A172 (cell line): ENCODE results near the gene HBG2. TPM values are rescaled to one million over a fixed set of nuclear protein-coding genes. Genes with fewer than 3 reads are reported as not detected.
A peak's percentile ranks its signal among the peaks of the same experiment; 100 is the strongest.

Experiments
- DNase-seq: peaks from one replicate; pipeline ENCODE4 v3.0.0-alpha.2; 2015; ENCODE audit warnings: low spot score
- total RNA-seq: library from RNA; depleted of rRNA; stranded (reverse); fragments of >200 nt; shearing (Covaris generic); gene quantifications from 2 replicates; pipeline ENCODE4 v1.2.3, GENCODE V29; 2014; rRNA removed

The HBG2 gene
- total RNA-seq, 1 experiment from 2014 or later: 1.1 TPM

DNA sequence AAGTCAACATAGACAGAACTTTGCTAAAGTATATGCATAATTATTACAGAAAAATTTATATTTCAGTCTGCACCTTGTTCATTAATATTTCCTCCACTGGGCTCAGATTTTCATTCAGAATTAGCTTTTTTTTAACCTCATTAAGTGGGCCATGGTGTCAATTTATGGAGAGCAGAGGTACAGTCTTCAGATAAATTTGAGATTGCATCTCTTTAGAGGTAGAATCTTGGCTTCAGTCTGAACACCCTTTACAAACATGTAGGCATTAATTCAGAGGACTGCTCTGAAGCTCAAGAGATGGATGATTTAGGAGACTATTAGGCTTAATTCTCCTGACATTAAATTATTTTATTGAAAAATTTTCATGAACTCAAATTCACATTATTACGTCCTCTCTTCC, 24.3 kb downstream of the HBG2 start:
- no peak for DNase-seq

DNA sequence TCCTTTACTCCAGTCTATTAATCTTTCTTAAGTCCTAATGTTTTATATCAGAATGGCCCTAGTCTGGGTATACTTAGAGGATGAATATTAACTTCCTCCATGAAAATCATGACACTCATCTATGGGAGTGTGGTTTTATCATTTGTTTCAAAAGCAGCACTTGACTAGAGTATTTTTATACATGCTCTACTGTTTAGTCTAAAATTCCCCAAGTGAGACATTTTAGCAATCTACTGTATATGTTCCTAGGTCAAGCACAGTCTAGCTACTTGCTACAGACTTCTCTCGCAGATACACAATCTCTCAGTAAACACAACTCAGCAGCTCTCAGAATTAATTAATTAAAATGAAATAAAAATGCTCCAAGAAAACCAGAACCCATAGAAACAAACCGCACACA, 24.8 kb downstream of the HBG2 start:
- DNase-seq: no peak

DNA sequence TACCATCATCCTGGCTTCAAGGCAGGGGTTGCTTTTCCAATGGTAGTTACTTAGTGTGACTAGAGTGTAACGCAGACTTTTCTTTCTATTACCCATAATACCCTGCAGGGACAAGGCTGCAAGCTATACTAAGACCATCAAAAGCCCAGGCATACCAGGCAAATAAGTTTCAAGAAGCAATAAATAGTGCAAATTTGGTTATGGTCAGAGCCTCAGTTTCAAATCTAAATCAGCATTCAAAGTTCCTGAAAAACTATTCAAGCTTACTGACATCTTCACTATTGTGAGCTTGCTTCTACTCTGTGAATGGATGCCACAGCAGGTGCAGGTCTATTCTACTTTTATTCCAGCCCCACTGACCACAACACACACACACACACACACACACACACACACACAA, 25.2 kb downstream of the HBG2 start:
- no peak for DNase-seq

DNA sequence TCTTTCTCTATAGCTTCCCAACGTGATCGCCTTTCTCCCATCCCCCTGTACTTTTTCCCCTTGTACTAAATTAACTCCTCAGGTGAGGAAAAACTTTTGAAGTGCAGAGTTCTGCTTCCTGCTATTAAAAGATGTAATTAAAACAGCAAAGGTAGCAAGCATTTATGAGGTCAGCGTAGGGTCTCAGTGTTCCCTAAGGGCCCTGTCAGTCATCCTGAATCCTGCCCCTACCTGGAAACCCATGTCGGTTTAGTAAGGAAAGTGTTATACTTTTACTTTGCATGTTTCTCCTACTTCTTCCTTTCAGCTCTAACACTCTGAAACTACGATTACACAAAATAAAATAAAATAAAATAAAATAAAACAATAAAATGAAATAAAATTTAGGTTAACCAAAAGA, 26.5 kb downstream of the HBG2 start:
- DNase-seq: no peak

DNA sequence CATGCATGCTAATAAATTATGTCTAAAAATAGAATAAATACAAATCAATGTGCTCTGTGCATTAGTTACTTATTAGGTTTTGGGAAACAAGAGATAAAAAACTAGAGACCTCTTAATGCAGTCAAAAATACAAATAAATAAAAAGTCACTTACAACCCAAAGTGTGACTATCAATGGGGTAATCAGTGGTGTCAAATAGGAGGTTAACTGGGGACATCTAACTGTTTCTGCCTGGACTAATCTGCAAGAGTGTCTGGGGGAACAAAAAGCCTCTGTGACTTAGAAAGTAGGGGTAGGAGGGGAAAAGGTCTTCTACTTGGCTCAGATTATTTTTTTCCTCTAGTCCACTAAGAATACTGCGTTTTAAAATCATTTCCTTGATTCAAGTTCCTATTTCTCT, 26.9 kb downstream of the HBG2 start:
- DNase-seq: no peak

DNA sequence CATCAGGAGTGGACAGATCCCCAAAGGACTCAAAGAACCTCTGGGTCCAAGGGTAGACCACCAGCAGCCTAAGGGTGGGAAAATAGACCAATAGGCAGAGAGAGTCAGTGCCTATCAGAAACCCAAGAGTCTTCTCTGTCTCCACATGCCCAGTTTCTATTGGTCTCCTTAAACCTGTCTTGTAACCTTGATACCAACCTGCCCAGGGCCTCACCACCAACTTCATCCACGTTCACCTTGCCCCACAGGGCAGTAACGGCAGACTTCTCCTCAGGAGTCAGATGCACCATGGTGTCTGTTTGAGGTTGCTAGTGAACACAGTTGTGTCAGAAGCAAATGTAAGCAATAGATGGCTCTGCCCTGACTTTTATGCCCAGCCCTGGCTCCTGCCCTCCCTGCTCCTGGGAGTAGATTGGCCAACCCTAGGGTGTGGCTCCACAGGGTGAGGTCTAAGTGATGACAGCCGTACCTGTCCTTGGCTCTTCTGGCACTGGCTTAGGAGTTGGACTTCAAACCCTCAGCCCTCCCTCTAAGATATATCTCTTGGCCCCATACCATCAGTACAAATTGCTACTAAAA, 27.8 kb downstream of the HBG2 start, which contains the start of gene HBB:
TSS of gene HBB (minus strand) at position 340 of the 579 bp plus-strand sequence. CDS start at position 290, 50 bp downstream.
- no peak for DNase-seq

DNA sequence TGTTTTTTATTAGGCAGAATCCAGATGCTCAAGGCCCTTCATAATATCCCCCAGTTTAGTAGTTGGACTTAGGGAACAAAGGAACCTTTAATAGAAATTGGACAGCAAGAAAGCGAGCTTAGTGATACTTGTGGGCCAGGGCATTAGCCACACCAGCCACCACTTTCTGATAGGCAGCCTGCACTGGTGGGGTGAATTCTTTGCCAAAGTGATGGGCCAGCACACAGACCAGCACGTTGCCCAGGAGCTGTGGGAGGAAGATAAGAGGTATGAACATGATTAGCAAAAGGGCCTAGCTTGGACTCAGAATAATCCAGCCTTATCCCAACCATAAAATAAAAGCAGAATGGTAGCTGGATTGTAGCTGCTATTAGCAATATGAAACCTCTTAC, 29.1 kb downstream of the HBG2 start:
- no peak for DNase-seq

DNA sequence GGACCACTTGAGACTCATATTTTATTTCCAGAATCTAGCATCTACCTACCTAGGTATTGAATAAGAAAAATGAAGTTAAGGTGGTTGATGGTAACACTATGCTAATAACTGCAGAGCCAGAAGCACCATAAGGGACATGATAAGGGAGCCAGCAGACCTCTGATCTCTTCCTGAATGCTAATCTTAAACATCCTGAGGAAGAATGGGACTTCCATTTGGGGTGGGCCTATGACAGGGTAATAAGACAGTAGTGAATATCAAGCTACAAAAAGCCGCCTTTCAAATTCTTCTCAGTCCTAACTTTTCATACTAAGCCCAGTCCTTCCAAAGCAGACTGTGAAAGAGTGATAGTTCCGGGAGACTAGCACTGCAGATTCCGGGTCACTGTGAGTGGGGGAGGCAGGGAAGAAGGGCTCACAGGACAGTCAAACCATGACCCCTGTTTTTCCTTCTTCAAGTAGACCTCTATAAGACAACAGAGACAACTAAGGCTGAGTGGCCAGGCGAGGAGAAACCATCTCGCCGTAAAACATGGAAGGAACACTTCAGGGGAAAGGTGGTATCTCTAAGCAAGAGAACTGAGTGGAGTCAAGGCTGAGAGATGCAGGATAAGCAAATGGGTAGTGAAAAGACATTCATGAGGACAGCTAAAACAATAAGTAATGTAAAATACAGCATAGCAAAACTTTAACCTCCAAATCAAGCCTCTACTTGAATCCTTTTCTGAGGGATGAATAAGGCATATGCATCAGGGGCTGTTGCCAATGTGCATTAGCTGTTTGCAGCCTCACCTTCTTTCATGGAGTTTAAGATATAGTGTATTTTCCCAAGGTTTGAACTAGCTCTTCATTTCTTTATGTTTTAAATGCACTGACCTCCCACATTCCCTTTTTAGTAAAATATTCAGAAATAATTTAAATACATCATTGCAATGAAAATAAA, 29.8 kb downstream of the HBG2 start:
- DNase-seq: no peak

DNA sequence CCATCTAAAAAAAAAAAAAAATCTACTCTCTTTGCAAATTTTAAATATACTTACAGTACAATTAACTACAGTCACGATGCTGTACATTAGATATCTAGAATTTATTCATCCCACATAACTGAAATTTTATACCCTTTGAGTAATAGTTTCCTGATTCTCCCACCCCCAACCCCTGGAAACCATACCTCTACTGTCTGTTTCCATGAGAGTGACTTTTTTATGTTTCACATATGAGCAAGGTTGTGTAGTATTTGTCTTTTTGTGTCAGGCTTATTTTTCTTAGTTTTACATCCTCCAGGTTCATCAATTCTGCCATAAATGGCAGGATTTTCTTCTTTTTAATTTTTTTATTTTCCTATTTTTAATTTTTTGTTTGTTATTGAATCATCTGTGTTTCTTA, 30.9 kb downstream of the HBG2 start:
- DNase-seq: no peak

DNA sequence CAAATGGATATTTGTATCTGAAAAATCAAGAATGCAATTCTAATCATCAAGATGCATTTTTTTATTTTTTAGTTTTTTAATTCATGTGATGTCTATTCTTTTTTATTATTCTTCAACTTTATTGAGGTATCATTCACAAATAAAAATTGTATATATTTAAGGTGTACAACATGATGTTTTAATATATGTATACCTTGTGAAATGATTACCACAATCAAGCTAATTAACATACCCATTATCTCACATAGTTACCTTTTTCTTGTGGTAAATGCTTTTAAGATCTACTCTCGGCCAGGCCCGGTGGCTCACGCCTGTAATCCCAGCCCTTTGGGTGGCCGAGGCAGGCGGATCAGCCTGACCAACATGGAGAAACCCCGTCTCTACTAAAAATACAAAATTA, 31.4 kb downstream of the HBG2 start:
- DNase-seq: no peak

DNA sequence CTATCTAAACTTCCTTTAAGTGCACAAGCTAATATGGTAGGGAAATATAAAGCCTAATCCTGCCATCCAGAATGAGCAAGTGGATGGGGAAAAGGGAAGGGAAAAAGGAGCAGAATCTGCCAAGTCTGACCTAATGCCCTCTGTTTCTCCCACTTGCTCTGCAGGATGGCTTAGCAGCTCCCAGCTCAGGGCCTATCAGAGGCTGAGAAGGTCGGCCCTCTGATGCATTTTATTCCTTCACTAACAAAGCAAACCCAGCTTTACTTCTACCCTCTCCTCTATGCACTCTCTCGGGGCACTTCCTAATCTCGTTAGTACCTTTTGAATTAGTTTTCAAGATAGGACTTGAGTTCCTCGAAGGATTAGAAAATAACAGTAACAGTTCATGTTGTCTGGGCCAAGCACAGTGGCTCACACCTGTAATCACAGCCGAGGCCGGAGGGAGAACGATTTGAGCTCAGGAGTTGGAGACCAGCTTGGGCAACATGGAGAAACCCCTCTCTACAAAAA, 44.1 kb downstream of the HBG2 start:
- DNase-seq: no peak

DNA sequence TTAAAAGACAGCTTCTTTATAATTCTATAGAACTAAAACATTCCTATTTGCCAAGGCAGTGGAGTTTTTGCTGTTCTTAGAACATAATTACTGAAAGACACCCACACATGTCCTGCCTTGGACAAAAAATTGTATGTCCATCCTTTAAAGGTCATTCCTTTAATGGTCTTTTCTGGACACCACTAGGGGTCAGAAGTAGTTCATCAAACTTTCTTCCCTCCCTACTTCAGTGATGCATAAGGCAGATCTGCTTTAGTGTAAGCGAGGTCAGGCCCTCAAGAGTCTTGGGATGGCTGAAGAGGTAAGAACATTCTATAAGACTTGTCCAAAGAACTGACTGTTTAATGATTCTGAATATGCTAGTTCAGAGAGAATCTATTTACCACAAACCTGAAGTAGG, 49.8 kb downstream of the HBG2 start:
- peak; percentile 75 for DNase-seq

DNA sequence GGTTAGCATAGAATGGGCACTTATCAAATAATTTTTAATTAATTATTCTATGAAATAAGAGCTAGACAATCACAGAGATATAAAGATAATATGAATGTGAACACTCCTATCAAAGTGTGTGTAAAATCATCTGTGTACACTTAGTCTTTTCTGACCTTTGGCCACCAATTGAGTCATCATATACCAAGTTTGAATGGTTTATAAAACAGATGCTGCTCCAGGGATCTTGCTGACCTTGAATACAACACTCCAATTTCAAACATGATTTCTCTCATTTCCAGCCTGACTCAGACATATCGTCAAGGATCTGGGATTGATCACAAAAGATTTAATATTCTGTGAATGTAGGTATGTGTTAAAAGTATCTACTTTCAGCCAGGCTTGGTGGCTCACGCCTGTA, 51.2 kb downstream of the HBG2 start:
- DNase-seq: no peak

Other genes starting within 250 kb of the HBG2 start
- not detected in 2 replicates for gene OR52J3, start 208.3 kb downstream of the HBG2 start, total RNA-seq
- gene OR52E2, start 195.2 kb downstream of the HBG2 start, total RNA-seq: not detected in 2 replicates
- not detected in 2 replicates for gene OR52E1, start 185.2 kb downstream of the HBG2 start, total RNA-seq
- gene OR52A5, start 116.4 kb downstream of the HBG2 start, total RNA-seq: not detected in 2 replicates
- not detected in 2 replicates for gene OR52A1, start 100.0 kb downstream of the HBG2 start, total RNA-seq
- not detected in 2 replicates for gene OR51V1, start 54.1 kb downstream of the HBG2 start, total RNA-seq
- not detected in 2 replicates for gene HBB, start 27.7 kb downstream of the HBG2 start, total RNA-seq
- not detected in 2 replicates for gene HBD, start 20.3 kb downstream of the HBG2 start, total RNA-seq
- gene HBG1, start 4.9 kb downstream of the HBG2 start, total RNA-seq: not detected in 2 replicates
- 25.6 and 49.9 TPM in 2 replicates for gene HBE1, start 15.2 kb upstream of the HBG2 start, total RNA-seq
- gene OR51B4, start 47.2 kb upstream of the HBG2 start, total RNA-seq: 11.3 and 12.8 TPM in 2 replicates
- gene OR51B2, start 69.5 kb upstream of the HBG2 start, total RNA-seq: 0.29 and 1.5 TPM in 2 replicates
- 17.4 and 17.7 TPM in 2 replicates for gene OR51B5, start 88.7 kb upstream of the HBG2 start, total RNA-seq
- gene OR51B6, start 96.7 kb upstream of the HBG2 start, total RNA-seq: not detected in 2 replicates
- gene OR51M1, start 129.0 kb upstream of the HBG2 start, total RNA-seq: not detected in 2 replicates
- gene OR51Q1, start 167.3 kb upstream of the HBG2 start, total RNA-seq: not detected in 2 replicates
- 0.55 TPM in 1 of 2 replicates, not detected in the other for gene OR51I1, start 186.7 kb upstream of the HBG2 start, total RNA-seq
- gene OR51I2, start 194.5 kb upstream of the HBG2 start, total RNA-seq: not detected in 2 replicates
- not detected in 2 replicates for gene OR52D1, start 233.9 kb upstream of the HBG2 start, total RNA-seq